Loucy (cell line): Measurements from ENCODE around the gene ABCB9.

Experiments used
- H2AFZ ChIP-seq: fragments of 200-600 bp; sonication (generic); 2 replicates; pipeline ENCODE4 v1.6.0; 2016; ENCODE audit warnings: antibody characterized with exemption, mild to moderate bottlenecking, low read length, moderate library complexity
- H3F3A ChIP-seq: fragments of 200-600 bp; 2 replicates; pipeline ENCODE4 v1.6.0; 2016; ENCODE audit warnings: antibody characterized with exemption, low read depth, mild to moderate bottlenecking
- H3K27me3 ChIP-seq: fragments of 200-600 bp; sonication (generic); 2 replicates; pipeline ENCODE4 v1.6.1; 2014; ENCODE audit warnings: low read length, mild to moderate bottlenecking; ENCODE audit not compliant: insufficient read depth, poor library complexity, severe bottlenecking
- H3K36me3 ChIP-seq: fragments of 200-600 bp; sonication (generic); 2 replicates; pipeline ENCODE4 v1.6.1; 2016; ENCODE audit warnings: low read length; ENCODE audit not compliant: insufficient read depth
- H3K4me1 ChIP-seq: fragments of 200-600 bp; sonication (generic); 2 replicates; pipeline ENCODE4 v1.5.1; 2014; ENCODE audit warnings: low read length, mild to moderate bottlenecking; ENCODE audit not compliant: insufficient read depth, poor library complexity, severe bottlenecking
- H3K4me2 ChIP-seq: fragments of 200-600 bp; sonication (generic); 2 replicates; pipeline ENCODE4 v1.6.0; 2014; ENCODE audit warnings: antibody characterized with exemption, low read length, low read depth, mild to moderate bottlenecking; ENCODE audit not compliant: poor library complexity, severe bottlenecking
- H3K4me3 ChIP-seq: fragments of 200-600 bp; sonication (generic); 2 replicates; pipeline ENCODE4 v1.5.1; 2014; ENCODE audit warnings: low read length, mild to moderate bottlenecking, mixed read lengths; ENCODE audit not compliant: poor library complexity, severe bottlenecking
- H3K79me2 ChIP-seq: fragments of 200-600 bp; sonication (generic); 2 replicates; pipeline ENCODE4 v1.6.1; 2014; ENCODE audit warnings: low read length; ENCODE audit not compliant: insufficient read depth
- H3K9ac ChIP-seq: fragments of 200-600 bp; sonication (generic); 2 replicates; pipeline ENCODE4 v1.6.0; 2014; ENCODE audit warnings: mild to moderate bottlenecking, low read depth, low read length, moderate library complexity; ENCODE audit not compliant: poor library complexity, severe bottlenecking
- H3K9me2 ChIP-seq: fragments of 200-600 bp; sonication (generic); replicated peaks from 2 replicates; pipeline ENCODE4 v1.6.1; 2016; ENCODE audit warnings: low read depth, low read length, mixed read lengths
- H3K9me3 ChIP-seq: fragments of 200-600 bp; sonication (generic); 2 replicates; pipeline ENCODE4 v1.6.1; 2014; ENCODE audit warnings: mild to moderate bottlenecking, antibody characterized with exemption, low read length, low read depth; ENCODE audit not compliant: insufficient read depth
- H4K20me1 ChIP-seq: fragments of 200-600 bp; sonication (generic); 2 replicates; pipeline ENCODE4 v1.6.0; 2014; ENCODE audit warnings: antibody characterized with exemption, low read length, mild to moderate bottlenecking; ENCODE audit not compliant: insufficient read depth, poor library complexity, severe bottlenecking
- EZH2phosphoT487 ChIP-seq: fragments of 200-600 bp; IDR thresholded peaks from 2 replicates; pipeline ENCODE4 v1.6.1; 2018; ENCODE audit warnings: antibody characterized with exemption, mild to moderate bottlenecking, moderate library complexity, borderline replicate concordance
- TF ChIP-seq, protein P1 (sequence below): fragments of 200-600 bp; sonication (generic); conservative IDR thresholded peaks from 2 replicates; pipeline ENCODE4 v1.5.1; 2014; ENCODE audit warnings: mild to moderate bottlenecking, antibody characterized with exemption, low read length

Gene ABCB9

DNA sequence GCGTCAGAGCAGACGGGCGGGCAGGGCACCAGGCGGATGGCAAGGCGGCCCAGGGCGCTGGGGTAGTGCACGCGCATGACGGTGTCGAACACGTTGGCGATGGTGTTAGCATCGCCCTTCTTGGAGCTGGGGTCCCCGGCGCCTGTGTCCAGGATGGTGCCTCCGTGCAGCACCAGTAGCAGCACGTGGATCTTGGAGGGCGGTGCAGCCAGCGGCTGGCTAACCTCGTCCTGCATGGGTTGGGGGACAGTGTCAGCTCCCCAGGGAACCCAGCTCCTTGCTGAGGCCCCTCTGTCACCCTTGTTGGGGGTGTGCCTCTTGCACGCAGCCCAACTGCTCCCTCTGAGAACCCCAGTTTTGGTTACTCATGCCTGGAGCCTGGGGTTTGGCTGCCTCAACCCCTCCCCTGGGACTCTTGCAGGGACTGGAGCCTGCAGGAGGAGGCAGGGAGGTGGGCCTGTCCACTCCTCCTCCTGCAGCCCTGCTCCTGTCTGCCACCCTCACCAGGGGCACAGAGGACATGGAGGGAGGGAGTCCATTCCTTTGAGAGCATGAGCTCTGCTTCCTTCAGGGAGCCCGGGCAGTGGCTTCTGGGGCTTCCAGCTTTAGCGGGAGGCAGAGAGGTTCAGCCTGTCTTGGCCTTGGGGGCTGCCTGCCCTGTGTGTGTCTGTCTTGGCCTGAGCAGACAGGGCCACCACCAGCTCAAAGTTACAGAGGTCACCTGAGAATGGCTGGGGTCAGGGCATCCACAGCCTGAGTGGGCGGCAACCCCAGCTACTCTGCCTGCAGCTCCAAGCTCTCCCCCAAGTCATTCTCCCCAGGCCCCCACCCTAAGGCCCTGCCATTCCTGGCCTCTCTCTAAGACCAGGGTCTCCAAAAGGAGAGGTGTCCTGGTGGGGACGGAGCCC is 31.3 kb upstream of the ABCB9 start:
- Histone ChIP-seq H3K9me2 (no peaks in the 10 kb centered on the region), H2AFZ (no peak overlapping the region), H3K79me2 (no peaks in the 10 kb centered on the region), H3K9ac (no peak overlapping the region), H3K27me3 (no peaks in the 10 kb centered on the region), H3K4me1 (peaks cover 7% of the 10 kb centered on the region), H3K4me2 (no peak overlapping the region), H3K9me3 (no peaks in the 10 kb centered on the region), H4K20me1 (no peaks in the 10 kb centered on the region), H3K4me3 (no peak overlapping the region), H3F3A (no peaks in the 10 kb centered on the region), H3K36me3 (no peaks in the 10 kb centered on the region)
- TF ChIP-seq, protein P1, sequence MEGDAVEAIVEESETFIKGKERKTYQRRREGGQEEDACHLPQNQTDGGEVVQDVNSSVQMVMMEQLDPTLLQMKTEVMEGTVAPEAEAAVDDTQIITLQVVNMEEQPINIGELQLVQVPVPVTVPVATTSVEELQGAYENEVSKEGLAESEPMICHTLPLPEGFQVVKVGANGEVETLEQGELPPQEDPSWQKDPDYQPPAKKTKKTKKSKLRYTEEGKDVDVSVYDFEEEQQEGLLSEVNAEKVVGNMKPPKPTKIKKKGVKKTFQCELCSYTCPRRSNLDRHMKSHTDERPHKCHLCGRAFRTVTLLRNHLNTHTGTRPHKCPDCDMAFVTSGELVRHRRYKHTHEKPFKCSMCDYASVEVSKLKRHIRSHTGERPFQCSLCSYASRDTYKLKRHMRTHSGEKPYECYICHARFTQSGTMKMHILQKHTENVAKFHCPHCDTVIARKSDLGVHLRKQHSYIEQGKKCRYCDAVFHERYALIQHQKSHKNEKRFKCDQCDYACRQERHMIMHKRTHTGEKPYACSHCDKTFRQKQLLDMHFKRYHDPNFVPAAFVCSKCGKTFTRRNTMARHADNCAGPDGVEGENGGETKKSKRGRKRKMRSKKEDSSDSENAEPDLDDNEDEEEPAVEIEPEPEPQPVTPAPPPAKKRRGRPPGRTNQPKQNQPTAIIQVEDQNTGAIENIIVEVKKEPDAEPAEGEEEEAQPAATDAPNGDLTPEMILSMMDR: no peak
- no peak for TF ChIP-seq EZH2phosphoT487

DNA sequence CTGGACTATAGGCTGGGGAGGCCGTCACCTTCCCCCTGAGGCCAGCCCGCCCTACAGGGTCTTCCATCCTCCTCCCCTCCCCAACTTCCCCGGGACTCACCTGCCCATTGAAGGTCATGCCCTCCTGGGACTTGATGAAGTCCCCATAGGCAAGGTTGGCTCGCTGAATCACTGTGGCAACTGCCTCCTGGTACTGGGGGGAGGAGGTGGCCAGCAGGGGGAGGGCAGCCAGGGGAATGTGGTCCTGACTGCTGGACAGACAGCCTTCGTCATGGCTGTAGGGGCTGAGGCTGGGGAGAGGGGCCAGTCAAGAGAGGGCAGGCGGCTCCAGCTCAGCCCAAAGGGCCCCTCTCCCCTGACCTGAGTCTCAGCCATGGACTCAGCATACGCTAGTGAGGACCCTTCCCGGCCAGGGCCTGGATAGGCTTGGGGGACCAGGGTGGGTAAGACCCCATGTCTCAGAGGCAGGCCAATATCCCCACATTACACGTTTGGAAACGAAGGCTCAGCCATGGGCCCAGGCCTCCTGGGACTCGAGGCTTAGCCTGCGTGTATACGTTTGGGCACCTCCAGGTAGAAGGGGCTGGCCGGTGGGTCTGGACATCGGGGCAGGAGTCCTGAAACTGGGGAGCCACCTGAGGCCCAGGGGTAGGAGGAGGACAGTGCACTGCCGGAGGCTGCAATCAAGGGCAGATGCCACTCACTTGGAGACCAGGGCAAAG is 30.5 kb upstream of the ABCB9 start:
- H3K36me3 ChIP-seq: no peaks in the 10 kb centered on the region
- H3K4me2 ChIP-seq: no peak overlapping the region
- no peak overlapping the region for H3K4me3 ChIP-seq
- H3K27me3 ChIP-seq: no peaks in the 10 kb centered on the region
- H3K9me2 ChIP-seq: no peaks in the 10 kb centered on the region
- H3K9ac ChIP-seq: no peak overlapping the region
- H3F3A ChIP-seq: no peaks in the 10 kb centered on the region
- no peaks in the 10 kb centered on the region for H3K79me2 ChIP-seq
- H3K4me1 ChIP-seq: peaks cover 7% of the 10 kb centered on the region
- H3K9me3 ChIP-seq: no peaks in the 10 kb centered on the region
- H2AFZ ChIP-seq: no peak overlapping the region
- no peaks in the 10 kb centered on the region for H4K20me1 ChIP-seq
- TF ChIP-seq, protein P1: no peak
- TF ChIP-seq EZH2phosphoT487: no peak

DNA sequence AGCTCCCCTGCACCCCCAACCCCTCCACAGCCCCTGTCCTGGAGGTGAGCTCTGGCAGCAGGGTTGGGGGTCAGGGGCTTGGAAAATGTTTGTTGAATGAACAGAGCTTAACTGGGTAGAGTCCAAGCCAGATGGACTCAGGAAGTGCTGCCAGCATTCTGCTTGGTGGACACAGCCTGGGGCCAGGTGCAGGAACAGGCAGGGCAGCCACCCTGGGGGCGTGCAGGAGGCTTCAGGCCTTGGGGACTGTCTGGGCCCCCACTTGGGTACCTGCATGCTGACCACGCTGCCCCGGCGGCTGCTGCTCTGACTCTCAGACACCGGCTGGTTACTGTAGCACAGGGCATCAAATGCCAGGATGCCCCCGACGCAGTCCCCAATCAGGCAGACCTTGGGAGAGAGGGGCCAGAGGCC is 29.9 kb upstream of the ABCB9 start:
- Histone ChIP-seq H2AFZ (no peak overlapping the region), H3K79me2 (no peaks in the 10 kb centered on the region), H3K4me3 (no peak overlapping the region)

More for the DNA sequence above, 29.9 kb upstream of the ABCB9 start:
- TF ChIP-seq EZH2phosphoT487: no peak
- Histone ChIP-seq H3F3A (no peaks in the 10 kb centered on the region), H3K36me3 (no peaks in the 10 kb centered on the region), H4K20me1 (no peaks in the 10 kb centered on the region), H3K4me2 (no peak overlapping the region), H3K9ac (no peak overlapping the region), H3K9me2 (no peaks in the 10 kb centered on the region), H3K4me1 (peaks cover 7% of the 10 kb centered on the region), H3K9me3 (no peaks in the 10 kb centered on the region), H3K27me3 (no peaks in the 10 kb centered on the region)
